Ishikawa (cell line): ENCODE data around the gene MTRR.

Experiments used
- CEBPB ChIP-seq: IDR thresholded peaks from 2 replicates; pipeline ENCODE4 v1.6.1; 2012
- CREB1 ChIP-seq: IDR thresholded peaks from 2 replicates; pipeline ENCODE4 v1.6.1; 2012; ENCODE audit warnings: low read depth
- EGR1 ChIP-seq: IDR thresholded peaks from 2 replicates; pipeline ENCODE4 v1.6.1; 2012
- EP300 ChIP-seq: IDR thresholded peaks from 2 replicates; pipeline ENCODE4 v1.6.1; 2012; ENCODE audit warnings: borderline replicate concordance
- FOXM1 ChIP-seq: IDR thresholded peaks from 2 replicates; pipeline ENCODE4 v1.6.1; 2012; ENCODE audit warnings: low read depth, borderline replicate concordance
- NFIC ChIP-seq: IDR thresholded peaks from 2 replicates; pipeline ENCODE4 v1.6.1; 2012
- RAD21 ChIP-seq: IDR thresholded peaks from 2 replicates; pipeline ENCODE4 v1.6.1; 2012; ENCODE audit warnings: low read depth
- TAF1 ChIP-seq: IDR thresholded peaks from 2 replicates; pipeline ENCODE4 v1.6.1; 2012; ENCODE audit warnings: low read depth, mild to moderate bottlenecking
- TCF12 ChIP-seq: IDR thresholded peaks from 2 replicates; pipeline ENCODE4 v1.6.1; 2012; ENCODE audit warnings: low read depth
- TEAD4 ChIP-seq: IDR thresholded peaks from 2 replicates; pipeline ENCODE4 v1.6.1; 2012
- YY1 ChIP-seq: IDR thresholded peaks from 2 replicates; pipeline ENCODE4 v1.6.1; 2012; ENCODE audit warnings: low read depth
- ZBTB7A ChIP-seq: IDR thresholded peaks from 2 replicates; pipeline ENCODE4 v1.6.1; 2012; ENCODE audit warnings: low read depth
- TF ChIP-seq, protein P1 (sequence below): IDR thresholded peaks from 2 replicates; pipeline ENCODE4 v1.6.1; 2012
- TF ChIP-seq, protein P2 (sequence below): IDR thresholded peaks from 2 replicates; pipeline ENCODE4 v1.6.1; 2012
- TF ChIP-seq, protein P3 (sequence below): IDR thresholded peaks from 2 replicates; pipeline ENCODE4 v1.6.1; 2012; ENCODE audit warnings: low read depth, mild to moderate bottlenecking

The MTRR gene

DNA sequence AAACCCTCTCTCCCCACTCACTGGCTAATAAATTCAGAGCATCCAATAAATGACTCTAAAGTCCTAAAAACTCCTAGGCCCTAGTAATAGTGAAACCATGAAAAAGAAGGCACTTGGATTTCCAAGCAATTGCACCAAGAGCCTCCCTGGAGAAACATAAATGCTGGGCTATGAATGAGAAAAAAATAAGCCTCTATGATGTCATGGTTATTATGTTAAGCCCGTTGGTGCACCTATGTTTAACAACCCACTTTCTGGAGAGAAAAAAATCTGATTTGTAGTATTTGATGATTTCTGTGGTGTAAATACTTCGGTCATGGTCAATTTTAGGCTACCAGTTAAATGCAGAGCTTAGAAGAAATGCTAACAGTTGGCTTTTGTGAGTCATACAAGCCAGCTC lies 26.4 kb upstream of the MTRR start:
- TF ChIP-seq, protein P1, sequence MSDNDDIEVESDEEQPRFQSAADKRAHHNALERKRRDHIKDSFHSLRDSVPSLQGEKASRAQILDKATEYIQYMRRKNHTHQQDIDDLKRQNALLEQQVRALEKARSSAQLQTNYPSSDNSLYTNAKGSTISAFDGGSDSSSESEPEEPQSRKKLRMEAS: no peak
- TF ChIP-seq TCF12 (no peak), TAF1 (no peak), EGR1 (no peak), CEBPB (no peak), ZBTB7A (no peak)
- TF ChIP-seq, protein P2, sequence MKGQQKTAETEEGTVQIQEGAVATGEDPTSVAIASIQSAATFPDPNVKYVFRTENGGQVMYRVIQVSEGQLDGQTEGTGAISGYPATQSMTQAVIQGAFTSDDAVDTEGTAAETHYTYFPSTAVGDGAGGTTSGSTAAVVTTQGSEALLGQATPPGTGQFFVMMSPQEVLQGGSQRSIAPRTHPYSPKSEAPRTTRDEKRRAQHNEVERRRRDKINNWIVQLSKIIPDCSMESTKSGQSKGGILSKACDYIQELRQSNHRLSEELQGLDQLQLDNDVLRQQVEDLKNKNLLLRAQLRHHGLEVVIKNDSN: no peak
- TF ChIP-seq, protein P3, sequence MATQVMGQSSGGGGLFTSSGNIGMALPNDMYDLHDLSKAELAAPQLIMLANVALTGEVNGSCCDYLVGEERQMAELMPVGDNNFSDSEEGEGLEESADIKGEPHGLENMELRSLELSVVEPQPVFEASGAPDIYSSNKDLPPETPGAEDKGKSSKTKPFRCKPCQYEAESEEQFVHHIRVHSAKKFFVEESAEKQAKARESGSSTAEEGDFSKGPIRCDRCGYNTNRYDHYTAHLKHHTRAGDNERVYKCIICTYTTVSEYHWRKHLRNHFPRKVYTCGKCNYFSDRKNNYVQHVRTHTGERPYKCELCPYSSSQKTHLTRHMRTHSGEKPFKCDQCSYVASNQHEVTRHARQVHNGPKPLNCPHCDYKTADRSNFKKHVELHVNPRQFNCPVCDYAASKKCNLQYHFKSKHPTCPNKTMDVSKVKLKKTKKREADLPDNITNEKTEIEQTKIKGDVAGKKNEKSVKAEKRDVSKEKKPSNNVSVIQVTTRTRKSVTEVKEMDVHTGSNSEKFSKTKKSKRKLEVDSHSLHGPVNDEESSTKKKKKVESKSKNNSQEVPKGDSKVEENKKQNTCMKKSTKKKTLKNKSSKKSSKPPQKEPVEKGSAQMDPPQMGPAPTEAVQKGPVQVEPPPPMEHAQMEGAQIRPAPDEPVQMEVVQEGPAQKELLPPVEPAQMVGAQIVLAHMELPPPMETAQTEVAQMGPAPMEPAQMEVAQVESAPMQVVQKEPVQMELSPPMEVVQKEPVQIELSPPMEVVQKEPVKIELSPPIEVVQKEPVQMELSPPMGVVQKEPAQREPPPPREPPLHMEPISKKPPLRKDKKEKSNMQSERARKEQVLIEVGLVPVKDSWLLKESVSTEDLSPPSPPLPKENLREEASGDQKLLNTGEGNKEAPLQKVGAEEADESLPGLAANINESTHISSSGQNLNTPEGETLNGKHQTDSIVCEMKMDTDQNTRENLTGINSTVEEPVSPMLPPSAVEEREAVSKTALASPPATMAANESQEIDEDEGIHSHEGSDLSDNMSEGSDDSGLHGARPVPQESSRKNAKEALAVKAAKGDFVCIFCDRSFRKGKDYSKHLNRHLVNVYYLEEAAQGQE: no peak

DNA sequence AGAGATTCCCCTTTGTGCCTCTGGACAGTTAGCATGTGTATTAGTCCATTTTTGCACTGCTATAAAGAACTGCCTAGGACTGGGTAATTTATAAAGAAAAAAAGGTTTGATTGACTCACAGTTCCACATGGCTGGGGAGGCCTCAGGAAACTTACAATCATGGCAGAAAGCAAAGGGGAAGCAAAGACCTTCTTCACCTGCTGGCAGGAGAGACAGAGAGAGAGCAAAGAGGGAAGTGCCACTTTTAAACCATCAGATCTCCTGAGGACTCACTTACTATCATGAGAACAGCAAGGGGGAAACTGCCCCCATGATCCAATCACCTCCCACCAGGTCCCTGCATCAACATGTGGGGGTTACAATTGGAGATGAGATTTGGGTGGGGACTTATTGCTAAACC lies 24.0 kb upstream of the MTRR start:
- TF ChIP-seq, protein P2: no peak
- TF ChIP-seq FOXM1 (no peak), NFIC (no peak), ZBTB7A (no peak), TAF1 (no peak), YY1 (no peak), EP300 (no peak), CREB1 (no peak), RAD21 (no peak), TEAD4 (no peak), TCF12 (no peak), EGR1 (no peak), CEBPB (no peak)
- TF ChIP-seq, protein P3: no peak
- TF ChIP-seq, protein P1: no peak

DNA sequence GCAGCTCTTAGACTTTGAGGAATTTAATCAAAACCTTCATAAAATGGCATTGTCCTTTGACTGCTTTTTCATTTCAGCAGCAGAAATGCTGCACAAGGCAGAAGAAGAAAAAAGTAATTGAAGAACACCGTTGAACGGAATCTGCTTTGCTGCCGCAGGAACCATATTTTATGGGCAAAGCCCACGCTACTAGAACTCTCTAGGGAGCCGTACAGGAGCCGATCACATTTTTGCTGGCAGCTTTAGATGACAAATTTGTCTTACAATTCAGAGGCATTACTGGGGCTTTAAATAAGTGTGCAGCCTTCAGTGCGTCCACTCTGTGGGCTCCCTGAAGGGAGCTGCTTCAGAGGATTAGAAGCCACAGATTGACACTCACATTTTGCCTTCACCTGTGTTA lies 23.4 kb upstream of the MTRR start:
- no peak for TF ChIP-seq TAF1
- no peak for TF ChIP-seq NFIC
- no peak for TF ChIP-seq EP300
- TF ChIP-seq, protein P2: no peak
- TF ChIP-seq RAD21: no peak
- no peak for TF ChIP-seq YY1
- TF ChIP-seq, protein P1: no peak
- no peak for TF ChIP-seq EGR1
- no peak for TF ChIP-seq TCF12
- TF ChIP-seq FOXM1: no peak
- no peak for TF ChIP-seq TEAD4
- no peak for TF ChIP-seq CEBPB
- TF ChIP-seq ZBTB7A: no peak
- TF ChIP-seq, protein P3: no peak
- TF ChIP-seq CREB1: no peak

DNA sequence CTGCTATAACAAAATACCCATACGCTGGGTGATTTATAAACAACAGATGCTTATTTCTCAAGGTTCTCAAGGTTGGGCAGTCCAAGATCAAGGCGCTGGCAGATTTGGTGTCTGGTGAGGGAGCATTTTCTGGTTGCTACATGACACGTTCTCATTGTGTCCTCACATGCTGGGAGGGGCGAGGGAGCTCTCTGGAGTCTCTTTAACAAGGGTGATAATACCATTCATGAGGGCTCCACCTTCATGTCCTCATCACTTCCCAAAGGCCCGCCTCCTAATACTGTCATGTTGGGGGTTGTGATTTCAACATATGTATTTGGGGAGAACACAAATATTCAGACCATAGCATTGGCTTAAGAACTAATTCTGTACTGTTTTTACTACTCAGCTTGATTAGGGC lies 22.6 kb upstream of the MTRR start:
- no peak for TF ChIP-seq EGR1
